D721Med (cell line): ENCODE results near the gene UTS2R.

ENCODE experiments used
- DNase-seq: peaks from one replicate; pipeline ENCODE4 v3.0.0; 2011; ENCODE audit warnings: low spot score; ENCODE audit not compliant: insufficient read length
- FAIRE-seq: peaks from 2 replicates; lab custom pipeline; 2011; peaks lifted over from hg19 to GRCh38; lab: Jason Lieb, UNC
- TF ChIP-seq, protein P1 (sequence below): IDR thresholded peaks from 2 replicates; pipeline ENCODE4 v1.5.1; 2012; ENCODE audit warnings: mild to moderate bottlenecking, control low read depth; ENCODE audit not compliant: insufficient read depth; ENCODE audit errors: missing control alignments

Gene UTS2R

GRCh38 chr17:82403662-82404660 lies 32.4 kb downstream of the UTS2R start:
- DNase-seq (no peak), FAIRE-seq (no peak)
- TF ChIP-seq, protein P1, sequence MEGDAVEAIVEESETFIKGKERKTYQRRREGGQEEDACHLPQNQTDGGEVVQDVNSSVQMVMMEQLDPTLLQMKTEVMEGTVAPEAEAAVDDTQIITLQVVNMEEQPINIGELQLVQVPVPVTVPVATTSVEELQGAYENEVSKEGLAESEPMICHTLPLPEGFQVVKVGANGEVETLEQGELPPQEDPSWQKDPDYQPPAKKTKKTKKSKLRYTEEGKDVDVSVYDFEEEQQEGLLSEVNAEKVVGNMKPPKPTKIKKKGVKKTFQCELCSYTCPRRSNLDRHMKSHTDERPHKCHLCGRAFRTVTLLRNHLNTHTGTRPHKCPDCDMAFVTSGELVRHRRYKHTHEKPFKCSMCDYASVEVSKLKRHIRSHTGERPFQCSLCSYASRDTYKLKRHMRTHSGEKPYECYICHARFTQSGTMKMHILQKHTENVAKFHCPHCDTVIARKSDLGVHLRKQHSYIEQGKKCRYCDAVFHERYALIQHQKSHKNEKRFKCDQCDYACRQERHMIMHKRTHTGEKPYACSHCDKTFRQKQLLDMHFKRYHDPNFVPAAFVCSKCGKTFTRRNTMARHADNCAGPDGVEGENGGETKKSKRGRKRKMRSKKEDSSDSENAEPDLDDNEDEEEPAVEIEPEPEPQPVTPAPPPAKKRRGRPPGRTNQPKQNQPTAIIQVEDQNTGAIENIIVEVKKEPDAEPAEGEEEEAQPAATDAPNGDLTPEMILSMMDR: no peak

DNA sequence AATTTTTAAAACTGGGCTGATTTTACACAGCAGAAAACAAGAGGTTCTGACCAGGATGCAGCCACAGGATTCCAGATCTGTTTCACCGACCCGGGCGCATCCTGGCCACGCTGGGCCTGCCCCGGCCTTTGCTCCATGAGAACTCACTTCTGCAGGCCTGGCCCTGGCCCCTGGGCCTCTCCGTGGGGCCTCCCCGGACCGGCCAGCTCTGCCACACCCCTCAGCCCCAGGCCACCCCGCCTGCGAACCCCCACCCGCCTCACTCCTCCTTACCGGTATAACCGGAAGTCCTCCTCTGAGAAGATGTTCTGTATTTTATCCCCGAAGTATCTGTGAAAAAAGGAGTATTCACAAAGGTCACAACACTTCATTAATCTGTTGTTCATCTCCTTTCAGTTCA lies 33.5 kb downstream of the UTS2R start:
- TF ChIP-seq, protein P1: no peak
- FAIRE-seq (no peak), DNase-seq (no peak)

DNA sequence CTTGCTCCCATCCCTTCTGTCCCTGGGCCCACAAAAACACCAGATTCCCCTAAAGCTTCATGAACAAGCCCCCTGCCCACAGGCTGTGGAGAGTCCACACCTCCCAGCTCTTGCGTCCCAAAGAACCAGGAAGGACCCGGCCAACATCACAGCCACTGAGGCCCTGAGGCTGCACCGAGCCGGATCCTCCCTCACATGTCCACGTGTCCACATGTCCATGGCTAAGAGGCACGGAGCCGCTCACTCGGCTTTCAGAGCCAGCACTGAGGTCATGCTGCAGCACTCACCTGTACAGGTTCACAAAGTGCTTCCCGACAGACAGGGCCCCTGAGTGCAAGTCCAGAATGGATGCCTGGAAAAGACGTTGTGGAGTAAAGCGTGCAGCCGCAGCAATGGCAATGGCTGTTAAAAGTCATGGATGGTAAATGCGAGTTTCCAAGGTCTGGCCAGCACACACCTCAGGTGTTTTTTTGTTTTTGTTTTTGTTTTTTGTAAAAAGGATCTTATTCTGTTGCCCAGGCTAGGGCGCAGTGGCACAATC lies 34.6 kb downstream of the UTS2R start:
- no peak for DNase-seq
- FAIRE-seq: no peak
- TF ChIP-seq, protein P1: no peak

DNA sequence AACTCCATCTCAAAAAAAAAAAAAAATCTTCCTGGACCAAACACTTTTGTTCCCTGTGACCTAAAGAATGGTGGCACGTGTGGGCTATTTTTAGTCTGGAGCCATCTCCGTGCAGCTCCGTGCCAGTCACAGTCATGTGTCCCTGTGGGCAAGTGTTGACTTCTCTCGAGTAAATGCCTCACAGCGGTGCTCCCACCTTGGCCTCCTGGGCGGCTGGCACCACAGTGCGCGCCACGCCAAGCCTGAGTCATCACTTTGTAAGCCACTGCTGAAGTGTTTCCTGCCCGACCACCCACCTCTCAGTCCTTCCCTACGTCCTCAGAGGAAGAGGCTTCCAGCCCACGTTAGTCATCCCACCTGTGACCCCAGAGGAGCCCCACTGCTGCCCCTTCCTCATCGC lies 35.7 kb downstream of the UTS2R start:
- no peak for DNase-seq

DNA sequence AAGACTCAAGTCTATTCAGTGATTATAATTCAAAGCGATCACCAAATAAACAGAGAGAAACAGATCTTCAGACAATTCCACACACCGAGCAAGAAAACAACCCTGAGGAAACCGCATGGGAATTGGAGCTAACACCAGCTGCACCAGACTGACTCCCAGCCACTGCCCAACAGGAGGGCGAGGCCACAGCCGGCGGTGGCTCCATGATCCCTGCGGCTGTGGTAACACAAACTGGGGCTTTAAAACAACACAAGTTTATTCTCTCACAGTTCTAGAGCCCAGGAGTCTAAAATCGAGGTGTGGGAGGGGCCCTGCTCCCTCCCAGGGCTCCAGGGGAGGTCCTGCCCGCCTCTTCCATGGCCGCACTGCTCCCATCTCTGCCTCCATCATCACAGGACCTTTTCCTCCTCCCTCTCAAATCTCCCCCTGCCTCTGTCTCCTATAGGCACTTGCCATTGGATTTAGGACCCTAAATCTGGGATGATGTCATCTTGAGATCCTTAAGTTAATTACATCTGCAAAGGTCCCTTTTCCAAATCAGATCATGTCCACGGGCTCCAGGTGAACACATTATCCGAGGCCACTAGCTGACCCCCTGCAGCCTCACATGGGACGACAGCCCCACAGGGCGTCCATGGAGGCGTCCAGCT lies 36.8 kb downstream of the UTS2R start:
- no peak for FAIRE-seq
- TF ChIP-seq, protein P1: no peak

More for the DNA sequence above, 35.7 kb downstream of the UTS2R start:
- FAIRE-seq: no peak
- TF ChIP-seq, protein P1: no peak

GRCh38 chr17:82408938-82409318 lies 37.4 kb downstream of the UTS2R start:
- FAIRE-seq: no peak
- no peak for DNase-seq
- TF ChIP-seq, protein P1: no peak

More for the DNA sequence above, 36.8 kb downstream of the UTS2R start:
- DNase-seq: no peak
